ENCODE results near the gene CHP1.

- no peak for TF ChIP-seq CTCF (IDR thresholded peaks at IDR 0.05)
- no peak for TF ChIP-seq POLR2A (IDR thresholded peaks at IDR 0.05)
Measured at GRCh38 chr15:41235929-41236328, 4.9 kb downstream of the CHP1 start.
